IPS-NIHi7 (cell line): Measurements from ENCODE around the gene PLEKHM1.
"Not testable (repeated sequence)": the region's sequence is repeated elsewhere in the genome, so short reads cannot be mapped to it uniquely, and the experiment has no call there.

Experiments used
- DNase-seq: peaks from one replicate; pipeline ENCODE4 v3.0.0; 2012; ENCODE audit warnings: mixed read lengths; ENCODE audit errors: extremely low spot score

Gene PLEKHM1

GRCh38 chr17:45490615-45491433 is at the start of gene PLEKHM1:
TSS of gene PLEKHM1 (minus strand) at chr17:45490721. CDS start at chr17:45482484, 8,237 bp downstream.
- peak; percentile 73 for DNase-seq

DNA sequence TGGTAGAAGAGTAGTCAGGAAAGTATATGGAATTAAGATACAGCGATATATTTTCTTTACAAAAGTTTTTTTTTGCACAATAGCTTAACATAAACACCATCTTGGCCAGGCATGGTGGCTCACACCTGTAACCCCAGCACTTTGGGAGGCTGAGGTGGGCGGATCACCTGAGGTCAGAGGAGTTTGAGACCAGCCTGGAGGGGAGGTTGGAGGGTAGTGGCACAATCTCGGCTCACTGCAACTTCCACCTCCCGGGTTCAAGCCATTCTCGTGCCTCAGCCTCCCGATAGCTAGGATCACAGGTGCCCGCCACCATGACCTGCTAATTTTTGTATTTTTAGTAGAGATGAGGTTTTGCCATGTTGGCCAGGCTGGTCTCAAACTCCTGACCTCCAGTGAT is 47.6 kb upstream of the PLEKHM1 start:
- not testable (repeated sequence) for DNase-seq

GRCh38 chr17:45506072-45506471 is 15.6 kb upstream of the PLEKHM1 start:
- not testable (repeated sequence) for DNase-seq

GRCh38 chr17:45505183-45505582 is 14.7 kb upstream of the PLEKHM1 start:
- DNase-seq = not testable (repeated sequence)

GRCh38 chr17:45501092-45501707 is 10.7 kb upstream of the PLEKHM1 start:
- not testable (repeated sequence) for DNase-seq

- DNase-seq = not testable (repeated sequence)
These were observed 10.0 kb upstream of the PLEKHM1 start for GRCh38 chr17:45500478-45500877.

DNA sequence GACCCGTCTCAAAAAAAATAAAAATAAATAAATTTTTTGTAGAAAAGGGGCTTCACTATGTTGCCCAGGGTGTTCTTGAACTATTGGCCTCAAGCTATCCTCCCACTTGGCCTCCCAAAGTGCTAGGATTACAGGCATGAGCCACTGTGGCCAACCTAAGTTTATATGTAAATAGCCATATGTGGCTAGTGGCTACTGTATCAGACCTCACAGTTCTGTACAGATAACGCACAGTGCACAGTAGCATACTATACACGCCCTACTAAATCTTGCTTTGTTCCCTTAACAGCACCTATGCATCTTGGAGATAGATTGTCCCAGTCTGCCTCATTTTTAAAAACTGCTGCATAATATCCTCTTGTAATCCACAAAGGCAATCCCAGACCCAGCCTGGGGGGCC is 8.7 kb upstream of the PLEKHM1 start:
- not testable (repeated sequence) for DNase-seq

DNA sequence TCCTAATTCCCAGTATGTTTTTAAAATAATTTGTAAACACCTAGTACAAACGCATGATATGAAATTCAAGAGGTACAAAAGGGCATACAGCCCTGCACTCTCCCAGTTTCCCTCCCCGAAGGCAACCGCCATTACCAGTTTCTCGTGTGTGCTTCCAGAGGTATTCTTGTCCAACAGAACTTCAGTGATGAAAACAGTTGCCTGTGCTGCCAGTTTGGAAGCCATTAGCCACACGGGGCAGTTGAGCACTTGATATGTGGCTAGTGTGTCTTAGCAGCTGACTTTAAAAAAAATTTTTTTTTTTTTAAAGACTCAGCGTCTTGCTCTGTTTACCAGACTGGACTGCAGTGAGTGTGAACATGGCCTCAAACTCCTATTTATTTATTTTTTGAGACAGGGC is 7.9 kb upstream of the PLEKHM1 start:
- not testable (repeated sequence) for DNase-seq

- not testable (repeated sequence) for DNase-seq
These were observed 6.9 kb upstream of the PLEKHM1 start for GRCh38 chr17:45497449-45497848.

DNA sequence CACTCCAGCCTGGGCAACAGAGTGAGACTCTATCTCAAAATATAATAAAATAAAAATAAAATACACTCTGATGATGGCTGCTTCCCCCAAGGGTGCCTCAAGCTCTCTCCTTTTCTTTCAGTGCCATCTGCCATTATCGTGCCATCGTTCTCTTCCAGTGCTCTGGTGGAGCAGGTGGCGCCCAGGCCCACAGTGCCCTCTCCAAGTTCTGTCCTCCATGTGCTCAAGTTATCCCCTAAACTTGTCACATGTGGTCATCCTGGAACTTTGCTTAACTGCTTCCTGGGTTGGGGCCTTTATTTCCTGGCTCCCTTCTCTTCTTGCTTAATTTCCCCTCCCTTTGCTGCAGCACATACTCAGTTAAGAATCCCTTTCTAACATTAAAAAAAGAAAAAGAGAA is 6.0 kb upstream of the PLEKHM1 start:
- not testable (repeated sequence) for DNase-seq

DNA sequence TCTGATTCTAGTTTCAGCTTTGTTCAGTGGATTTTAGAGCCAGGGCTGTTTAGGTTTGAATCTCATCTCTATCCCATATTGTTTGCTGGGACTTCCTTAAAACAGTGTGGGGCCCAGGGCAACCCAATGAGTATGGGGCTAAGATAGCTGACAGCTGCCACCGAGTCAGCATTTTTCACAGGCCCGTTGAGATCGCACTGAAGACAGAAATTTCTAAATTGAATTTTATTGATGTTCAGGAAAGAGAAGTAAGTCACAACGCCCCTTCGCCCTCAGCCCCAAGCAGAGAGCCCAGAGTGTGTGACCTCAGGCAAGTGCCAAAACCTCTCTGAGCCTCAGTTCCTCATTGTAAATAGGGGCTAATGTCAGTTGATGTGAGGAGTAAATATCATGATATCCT is 4.0 kb upstream of the PLEKHM1 start:
- DNase-seq = not testable (repeated sequence)

DNA sequence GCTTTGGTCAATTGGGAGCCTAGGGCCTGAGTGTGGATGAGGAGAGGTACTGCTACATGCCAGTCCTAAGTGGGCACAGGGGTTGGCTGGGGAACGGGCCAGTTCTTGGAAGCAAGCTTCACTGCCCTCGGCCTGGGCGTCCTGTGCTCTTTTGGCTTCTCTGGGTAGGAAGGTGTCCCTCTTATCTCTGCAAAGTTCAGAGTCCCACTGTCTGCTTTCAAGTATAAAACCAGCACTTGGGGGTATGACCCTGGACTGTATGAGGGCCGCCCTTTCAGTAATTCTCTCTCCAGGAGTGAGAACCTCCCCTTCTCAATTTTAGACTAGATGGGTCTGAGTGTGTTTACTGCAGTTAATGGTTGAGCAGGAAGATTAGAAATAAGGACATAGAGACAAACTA is 1.6 kb upstream of the PLEKHM1 start:
- not testable (repeated sequence) for DNase-seq

DNA sequence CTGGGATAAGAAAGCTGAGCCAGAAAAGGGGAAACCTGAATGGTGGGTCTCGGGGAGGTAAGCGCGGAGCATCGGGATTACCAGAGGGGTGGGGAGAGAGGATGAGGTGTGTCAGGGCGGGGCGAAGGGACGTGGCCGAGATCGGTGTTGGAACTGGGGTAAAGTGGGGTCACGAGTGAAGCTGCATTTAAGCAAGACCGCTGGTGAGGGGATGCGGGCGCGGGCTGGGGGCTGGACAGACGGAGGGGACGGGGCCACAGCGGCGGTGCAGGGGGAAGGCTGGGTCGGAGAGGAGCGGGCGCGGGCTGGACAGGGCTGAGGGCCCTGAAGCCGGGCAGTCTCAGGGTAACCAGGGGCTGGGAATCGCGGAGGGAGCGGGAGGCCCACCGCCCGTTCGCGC is 323 bp downstream of the PLEKHM1 start:
- peak; percentile 4 for DNase-seq

DNA sequence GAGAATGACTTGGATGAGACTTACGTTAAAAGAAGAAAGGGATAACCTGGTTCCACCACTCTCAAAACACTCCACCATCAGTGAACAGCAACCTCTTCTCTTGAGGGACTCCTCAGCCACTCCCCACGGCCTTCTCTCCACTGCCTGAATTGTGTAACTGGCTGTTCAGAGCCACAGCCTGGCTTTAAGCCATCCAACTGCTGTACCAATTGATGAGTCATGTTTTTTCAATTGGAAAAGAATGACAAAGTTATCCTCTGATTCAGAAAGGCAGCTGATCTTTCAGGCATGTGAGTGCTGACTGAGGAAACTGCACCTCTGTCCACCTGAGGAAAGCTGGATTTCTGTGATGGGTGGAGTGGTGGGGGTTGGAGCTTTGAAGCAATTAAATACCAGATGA is 2.8 kb downstream of the PLEKHM1 start:
- DNase-seq = not testable (repeated sequence)

GRCh38 chr17:45483591-45484216 is 6.8 kb downstream of the PLEKHM1 start:
- DNase-seq = not testable (repeated sequence)

DNA sequence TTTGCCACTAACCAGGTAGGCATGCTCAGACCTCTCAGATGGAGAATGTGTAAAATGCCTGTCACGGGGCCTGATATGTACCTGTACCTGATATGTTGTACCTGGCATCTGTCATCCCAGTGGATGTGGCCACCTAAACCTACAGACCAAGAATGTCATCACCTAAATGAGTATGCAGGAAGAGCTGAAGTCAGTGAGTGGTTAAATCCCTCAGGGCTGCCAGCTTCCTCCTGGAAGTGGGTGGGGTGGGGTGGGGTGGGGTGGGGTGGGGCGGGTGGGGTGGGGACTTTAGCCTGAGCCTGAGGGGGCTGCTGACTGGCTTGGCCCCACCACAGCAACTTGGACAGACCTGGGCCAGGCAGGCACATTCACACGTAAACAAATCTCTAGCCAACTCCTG is 7.3 kb downstream of the PLEKHM1 start:
- not testable (repeated sequence) for DNase-seq

- DNase-seq = not testable (repeated sequence)
These were observed 8.2 kb downstream of the PLEKHM1 start for GRCh38 chr17:45482317-45482716.

- not testable (repeated sequence) for DNase-seq
These were observed 15.1 kb downstream of the PLEKHM1 start for GRCh38 chr17:45475436-45475835.

GRCh38 chr17:45472249-45472648 is 18.3 kb downstream of the PLEKHM1 start:
- not testable (repeated sequence) for DNase-seq

GRCh38 chr17:45469204-45469563 is 21.3 kb downstream of the PLEKHM1 start:
- not testable (repeated sequence) for DNase-seq

DNA sequence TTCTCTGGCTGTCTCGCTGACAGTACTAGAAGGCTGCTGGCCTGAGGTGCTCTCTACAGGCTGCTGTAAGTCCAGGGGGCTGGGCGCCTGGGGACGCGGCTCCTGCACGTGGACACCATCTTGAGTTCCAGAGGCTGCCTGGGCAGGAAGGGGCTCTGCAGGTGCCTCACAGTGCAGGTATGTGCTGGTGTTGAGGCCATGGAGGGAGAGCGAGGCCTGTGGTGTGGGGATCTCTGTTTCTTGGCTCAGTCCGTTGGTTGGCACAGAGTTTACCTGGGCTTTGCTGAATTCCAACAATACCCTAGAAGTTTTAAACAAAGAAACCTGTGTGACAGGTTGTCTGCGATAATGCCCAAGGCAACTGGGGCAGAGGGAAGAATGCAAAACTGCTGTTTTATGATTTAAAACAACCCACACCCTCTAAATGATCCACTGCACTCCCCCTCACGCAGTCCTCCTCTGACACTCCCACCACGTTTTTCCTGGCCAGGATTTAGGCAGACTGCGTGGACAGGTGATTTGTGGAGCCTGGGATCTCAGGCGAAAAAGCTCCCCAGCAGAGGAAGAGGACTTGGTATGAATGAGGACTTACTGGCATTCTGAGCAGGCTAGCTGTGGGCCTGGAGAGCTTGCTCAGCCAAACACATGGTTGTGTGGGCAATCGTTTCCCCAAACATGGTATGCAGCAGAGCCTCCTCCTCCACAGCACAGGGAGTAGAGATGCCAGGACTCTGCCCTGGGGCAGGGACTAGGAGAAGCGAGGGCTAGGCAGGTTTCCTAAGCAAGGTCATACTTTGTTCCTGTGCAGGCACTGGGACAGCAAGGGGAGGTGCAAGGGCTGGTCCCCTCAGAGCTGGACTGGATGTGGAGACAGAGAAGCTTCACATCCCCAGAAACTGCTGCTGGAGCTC is 22.0 kb downstream of the PLEKHM1 start:
- DNase-seq = not testable (repeated sequence)
